Fibroblast of skin of back (primary cell): ENCODE data around the gene OLAH. TPM values are rescaled to one million over a fixed set of nuclear protein-coding genes. Genes with fewer than 3 reads are reported as not detected.
"Not testable (repeated sequence)": the region's sequence is repeated elsewhere in the genome, so short reads cannot be mapped to it uniquely, and the experiment has no call there.

Experiments
- DNase-seq: peaks from one replicate; pipeline ENCODE4 v3.0.0-alpha.2; 2013
- polyA plus RNA-seq, 2 experiments: library from polyadenylated mRNA; unstranded; fragments of 120-200 nt; gene quantifications; one replicate each; pipeline ENCODE4 v1.2.1, GENCODE V29; 2013; ENCODE audit not compliant: insufficient read length in 2 of 2

Gene OLAH
- 0.31 TPM for polyA plus RNA-seq (2013, experiment 1 of 2; ENCODE audit: insufficient read length)
- not detected for polyA plus RNA-seq (2013, experiment 2 of 2; ENCODE audit: insufficient read length)

DNA sequence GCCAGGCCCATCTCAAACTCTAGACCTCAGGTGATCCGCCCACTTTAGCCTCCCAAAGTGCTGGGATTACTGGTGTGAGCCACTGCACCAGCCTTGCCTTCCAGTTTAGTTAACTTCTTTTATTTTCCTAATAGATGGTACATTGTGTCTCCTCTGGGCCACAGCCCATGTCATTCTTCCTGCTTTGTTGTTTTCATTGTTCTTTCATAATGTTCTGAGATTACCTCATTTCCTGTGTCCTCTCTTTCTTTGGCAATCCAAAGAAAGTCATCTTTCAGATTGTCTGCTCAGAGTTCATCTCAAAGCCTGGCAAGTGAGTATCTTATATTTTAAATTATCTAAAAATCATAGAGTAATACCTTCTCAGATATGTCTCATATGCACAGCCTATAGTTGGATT is at the start of gene OLAH:
Gene OLAH (plus strand): TSS at position 270 of the 400 bp plus-strand sequence. CDS start 3,346 bp downstream, outside the sequence.
- DNase-seq = peak; percentile 31

DNA sequence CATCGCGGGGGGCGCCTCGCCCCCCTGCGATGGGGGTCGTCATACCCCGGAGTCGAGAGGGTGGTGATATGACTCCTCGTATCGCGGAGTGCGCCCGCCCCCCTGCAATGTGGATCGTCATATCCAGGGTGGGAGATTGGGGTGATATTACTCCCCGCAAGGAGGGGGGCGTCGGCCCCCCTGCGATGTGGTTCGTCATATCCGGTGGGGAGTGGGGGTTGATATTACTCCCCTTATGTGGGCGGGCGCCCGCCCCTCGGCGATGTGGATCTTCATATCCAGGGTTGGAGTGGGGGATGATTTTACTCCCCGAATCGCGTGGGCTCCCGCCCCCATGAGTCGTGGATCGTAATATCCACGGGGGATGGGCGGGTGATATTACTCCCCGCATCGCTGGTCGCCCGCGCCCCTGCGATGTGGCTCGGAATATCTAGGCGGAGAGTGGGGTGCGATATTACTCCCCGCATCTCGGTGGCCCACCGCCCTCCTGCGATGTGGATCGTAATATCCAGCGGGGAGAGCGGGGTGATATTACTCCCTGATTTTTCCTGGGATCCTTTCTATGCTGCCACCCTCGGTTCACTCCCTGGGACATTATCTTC is 47.7 kb upstream of the OLAH start:
- DNase-seq = no peak

DNA sequence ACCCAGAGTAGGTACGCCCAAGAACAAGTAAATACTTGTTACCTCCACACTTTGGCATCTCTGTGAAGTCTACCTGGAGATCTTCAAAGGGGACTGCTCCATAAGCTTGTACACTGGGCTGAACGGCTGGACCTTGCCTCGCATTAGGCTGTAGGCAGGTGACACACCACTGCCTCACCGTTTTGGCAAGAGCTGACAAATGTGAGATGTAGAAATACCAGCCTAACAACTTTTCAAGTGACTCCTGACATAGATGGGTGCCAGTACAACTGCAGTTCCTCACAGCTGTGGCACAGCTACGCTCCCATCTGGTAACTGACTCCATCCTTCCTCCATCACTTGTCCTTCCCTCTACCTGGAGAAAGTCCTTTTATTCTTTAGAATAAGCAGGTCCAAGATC is 30.2 kb upstream of the OLAH start:
- DNase-seq = not testable (repeated sequence)

DNA sequence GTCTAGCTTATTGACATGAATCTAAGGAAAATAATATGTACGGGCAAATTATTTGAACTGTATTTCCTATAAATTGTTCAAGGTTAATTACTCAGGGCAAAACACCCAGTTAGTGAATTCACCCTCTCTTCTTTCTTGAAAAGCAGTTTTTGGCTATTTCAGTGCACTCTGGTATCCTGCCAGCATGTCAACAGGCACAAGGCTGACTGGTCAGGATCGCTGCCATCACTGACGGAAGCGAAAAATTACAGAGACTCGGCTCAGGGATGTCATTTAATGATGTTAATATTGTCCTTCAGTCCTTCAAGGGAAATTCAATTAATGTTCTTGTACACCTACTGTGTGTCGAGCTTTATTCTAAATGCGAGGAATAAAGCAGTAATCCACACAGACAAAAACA is 28.3 kb upstream of the OLAH start:
- DNase-seq = no peak

DNA sequence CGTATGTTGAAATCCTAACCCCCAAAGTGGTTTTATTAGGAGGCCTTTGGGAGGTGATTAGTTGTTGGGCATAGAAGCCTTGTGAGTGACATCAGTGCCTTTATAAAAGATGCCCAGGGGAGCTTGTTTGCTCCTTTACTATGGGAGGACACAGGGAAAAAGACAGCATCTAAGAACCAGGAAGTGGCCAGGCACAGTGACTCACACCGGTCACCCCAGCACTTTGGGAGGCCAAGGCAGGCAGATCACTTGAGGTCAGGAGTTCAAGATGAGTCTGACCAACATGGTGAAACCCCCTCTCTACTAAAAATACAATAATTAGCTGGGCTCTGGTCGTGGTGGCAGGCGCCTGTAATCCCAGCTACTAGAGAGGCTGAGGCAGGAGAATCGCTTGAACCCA is 22.8 kb upstream of the OLAH start:
- DNase-seq = peak; percentile 11

DNA sequence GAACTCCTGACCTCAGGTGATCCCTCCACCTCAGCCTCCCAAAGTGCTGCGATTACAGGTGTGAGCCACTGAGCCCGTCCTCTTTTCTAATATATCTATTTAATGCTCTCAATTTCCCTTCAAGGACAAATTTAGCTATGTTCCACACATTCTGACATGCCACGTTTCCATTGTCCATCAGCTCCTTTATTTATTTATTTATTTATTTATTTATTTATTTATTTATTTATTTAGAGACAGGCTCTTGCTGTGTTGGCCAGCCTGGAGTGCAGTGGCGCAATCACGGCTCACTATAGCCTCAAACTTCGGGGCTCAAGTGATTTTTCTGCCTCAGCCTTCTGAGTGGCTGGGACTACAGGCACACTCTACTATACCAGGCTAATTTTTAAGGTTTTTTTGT is 20.7 kb upstream of the OLAH start:
- DNase-seq = not testable (repeated sequence)

DNA sequence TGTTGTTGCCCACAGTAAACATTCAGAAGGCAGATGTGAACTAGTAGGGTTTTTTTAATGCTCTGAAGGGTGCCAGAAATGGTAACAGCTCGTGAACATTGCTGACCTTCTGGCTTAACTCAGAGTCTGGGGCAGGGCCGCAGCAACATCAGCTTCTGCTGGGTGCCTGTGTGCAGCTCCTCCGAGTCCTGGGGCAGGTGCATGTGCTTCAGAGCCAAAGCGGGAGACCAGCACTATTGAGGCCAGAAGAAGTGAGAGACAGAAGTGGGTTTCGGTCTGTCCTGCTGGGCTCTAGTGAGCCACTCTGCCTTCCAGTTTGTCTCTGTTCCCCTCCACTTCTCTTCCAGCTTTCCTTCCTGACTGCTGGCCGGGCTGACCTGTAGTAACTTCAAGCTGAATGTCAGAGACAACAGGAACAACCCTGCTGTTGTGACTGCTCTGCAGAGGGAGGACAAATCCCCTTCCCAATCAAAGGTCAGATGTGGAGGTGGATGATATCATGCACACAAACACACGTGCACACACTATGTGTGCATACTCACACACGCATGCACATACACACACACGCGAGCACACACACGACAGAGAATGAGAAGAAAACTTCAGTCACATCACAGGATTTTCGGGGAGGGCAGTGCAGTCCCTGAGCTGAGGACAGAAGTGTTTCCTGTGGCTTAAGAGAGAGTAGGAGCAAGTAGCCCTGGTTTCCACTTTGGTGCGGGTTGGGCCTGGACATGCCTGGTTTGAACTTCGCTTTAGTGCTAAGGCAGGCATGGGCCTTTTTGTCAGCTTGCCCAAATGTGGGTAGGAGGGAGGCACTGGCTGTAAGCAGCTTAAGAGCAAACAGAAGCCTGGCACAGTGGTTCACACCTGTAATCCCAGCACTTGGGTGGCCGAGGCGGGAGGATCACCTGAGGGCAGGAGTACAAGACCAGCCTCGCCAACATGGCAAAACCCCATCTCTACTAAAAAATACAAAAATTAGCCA is 19.4 kb upstream of the OLAH start:
- DNase-seq = not testable (repeated sequence)

DNA sequence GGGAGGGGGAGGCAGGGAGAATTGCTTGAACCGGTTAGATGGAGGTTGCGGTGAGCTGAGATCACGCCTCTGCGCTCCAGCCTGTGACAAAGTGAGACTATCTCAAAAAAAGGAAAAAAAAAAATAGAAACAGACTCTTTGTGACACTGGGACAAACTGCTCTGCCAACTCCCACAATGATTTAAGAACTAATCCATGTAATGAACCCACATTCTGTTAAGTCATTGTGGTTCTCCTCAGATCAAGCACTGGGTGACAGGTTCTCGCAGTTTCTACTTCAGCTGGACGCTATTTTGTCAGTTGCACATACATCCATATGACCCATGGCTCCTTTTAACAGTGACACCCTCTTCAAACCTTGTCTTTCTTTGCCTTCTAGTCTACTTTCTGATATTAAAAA is 18.7 kb upstream of the OLAH start:
- not testable (repeated sequence) for DNase-seq

DNA sequence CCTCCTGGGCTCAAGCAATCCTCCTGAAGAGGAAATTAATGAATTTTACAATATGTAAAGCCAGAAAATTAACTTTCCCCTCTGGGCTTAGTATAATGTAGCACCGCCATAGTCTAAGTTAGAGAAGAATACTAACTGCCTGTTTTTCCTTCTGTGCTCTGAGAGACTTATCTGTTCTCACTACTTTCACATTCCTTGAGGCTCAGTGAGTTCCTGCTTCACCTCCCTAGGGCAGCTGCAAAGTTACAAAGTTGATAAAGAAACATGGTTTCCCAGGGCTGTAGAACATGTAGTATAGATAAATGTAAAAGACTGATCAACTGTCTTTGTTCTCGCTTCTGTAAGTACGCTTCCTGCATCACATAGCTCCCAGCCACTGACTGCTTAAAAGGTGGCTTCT is 16.0 kb upstream of the OLAH start:
- DNase-seq = no peak

DNA sequence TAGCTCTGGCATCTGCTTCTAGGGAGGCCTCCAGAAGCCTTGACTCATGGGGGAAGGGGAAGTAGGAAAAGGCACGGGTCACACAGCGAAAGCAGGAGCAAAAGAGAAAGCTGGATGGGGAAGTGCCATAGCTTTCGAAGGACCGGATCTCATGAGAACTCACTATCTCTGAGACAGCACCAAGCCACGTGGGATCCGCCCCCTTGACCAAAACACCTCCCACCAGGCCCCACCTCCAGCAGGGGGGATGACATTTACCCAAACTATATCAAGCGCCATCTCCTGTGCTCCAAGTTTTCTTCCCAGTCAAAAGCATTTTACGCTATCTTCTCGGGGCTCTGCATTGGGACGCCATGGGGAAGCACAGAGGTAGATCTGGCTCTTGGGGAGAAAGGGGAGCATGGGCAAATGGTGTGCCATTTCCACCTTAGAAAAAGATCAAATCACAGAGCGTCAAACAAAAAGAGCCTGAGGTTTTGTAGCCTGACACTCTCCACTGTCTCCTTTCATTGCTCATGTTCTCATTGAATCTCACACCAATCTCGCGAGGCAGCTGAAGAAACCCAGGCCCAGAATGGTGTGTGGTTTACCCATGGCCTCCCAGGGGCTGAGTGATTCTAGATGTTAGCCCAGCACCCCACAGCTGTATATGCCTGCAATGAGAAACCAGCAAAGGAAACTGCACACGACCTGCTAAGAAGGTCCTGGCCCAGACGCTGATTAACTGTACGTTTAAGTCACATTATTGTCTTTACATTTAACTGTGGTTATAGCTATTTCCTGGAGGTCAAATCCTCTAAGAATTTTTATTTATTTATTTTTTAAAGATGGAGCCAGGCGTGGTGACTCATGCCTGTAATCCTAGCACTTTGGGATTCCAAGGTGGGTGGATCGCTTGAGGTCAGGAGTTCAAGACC is 8.1 kb upstream of the OLAH start:
- DNase-seq = peak; percentile 88

DNA sequence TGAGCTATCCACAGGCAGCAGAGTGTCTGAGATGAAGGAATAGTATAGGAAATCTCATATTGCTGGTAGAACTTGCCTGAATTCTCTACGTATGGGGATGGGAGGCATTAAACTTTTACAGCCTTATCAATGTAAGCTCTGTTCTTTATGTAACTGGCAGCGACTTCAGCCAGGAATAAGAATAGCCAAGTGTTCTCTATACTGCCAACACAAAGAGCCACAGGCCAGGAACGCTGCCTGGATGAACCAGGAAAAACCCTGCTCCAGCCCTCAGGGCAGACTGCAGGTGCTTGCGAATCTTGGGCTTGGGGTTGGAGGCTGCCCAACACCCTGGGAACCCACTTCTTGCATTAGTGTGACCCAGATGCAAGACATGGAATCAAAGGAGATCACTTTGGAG is 6.1 kb upstream of the OLAH start:
- DNase-seq = no peak

DNA sequence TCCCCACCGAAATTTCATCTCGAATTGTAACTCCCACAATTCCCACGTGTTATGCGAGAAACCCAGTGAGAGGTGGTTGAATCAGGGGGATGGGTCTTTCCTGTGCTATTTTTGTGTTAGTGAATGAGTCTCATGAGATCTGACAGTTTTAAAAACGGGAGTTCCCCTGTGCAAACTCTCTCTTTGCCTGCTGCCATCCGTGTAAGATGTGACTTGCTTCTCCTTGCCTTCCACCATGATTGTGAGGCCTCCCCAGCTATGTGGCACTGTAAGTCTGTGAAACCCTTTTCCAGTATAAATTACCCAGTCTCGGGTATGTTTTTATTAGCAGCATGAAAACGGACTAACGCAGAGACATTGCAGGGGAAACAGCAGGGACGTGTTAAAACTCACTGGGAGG is 5.3 kb upstream of the OLAH start:
- DNase-seq = no peak

DNA sequence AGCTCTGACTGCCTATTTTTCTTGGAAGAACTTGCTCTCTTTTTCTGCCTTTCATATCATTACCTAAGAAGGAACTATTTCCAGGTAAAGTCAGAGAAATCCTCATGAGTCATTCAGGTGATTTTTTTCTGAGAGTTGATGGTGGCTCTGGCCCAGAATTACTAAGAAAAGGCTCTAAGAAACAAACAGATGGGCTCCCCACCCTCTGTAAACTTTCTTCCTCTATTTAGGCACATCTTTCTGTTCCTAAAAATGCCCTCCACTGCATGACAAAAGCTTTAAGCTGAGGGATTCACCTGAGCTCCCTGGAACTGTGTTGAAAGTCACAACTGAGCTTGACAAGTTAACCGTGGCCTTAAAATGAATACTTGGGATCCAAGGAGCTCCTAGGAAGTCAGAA is 1.6 kb downstream of the OLAH start:
- DNase-seq = no peak

DNA sequence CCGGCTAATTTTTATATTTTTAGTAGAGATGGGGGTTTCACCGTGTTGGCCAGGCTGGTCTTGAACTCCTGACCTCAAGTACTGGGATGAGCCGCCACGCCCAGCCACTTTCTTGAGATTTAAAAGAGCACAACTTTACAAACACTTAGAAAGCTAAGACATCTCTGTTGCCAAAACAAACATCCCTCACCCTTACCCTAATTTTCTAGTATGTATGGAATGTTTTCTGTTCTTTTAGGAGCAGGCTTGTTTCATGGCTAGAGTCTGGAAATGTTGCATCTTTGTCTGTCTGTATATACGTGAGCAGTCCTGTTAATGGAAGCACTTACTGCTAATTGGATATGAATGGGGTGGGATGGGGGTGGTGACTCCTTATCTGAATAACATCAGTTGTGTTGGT is 2.9 kb downstream of the OLAH start:
- peak; percentile 81 for DNase-seq

DNA sequence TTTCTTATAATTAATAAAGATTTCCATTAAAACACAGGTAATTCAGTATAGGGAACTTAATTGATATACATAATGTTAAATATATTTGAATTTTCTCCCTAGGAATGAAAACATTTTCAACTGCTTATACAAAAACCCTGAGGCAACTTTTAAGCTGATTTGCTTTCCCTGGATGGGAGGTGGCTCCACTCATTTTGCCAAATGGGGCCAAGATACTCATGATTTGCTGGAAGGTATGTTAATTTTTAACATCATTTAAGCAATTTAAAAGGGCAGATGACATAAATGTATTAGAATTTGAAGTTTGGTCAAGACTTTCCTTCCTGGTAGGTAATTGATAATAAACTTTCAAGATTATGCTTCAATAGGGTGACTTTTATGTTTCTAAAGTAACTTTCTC is 5.8 kb downstream of the OLAH start:
- DNase-seq = no peak

DNA sequence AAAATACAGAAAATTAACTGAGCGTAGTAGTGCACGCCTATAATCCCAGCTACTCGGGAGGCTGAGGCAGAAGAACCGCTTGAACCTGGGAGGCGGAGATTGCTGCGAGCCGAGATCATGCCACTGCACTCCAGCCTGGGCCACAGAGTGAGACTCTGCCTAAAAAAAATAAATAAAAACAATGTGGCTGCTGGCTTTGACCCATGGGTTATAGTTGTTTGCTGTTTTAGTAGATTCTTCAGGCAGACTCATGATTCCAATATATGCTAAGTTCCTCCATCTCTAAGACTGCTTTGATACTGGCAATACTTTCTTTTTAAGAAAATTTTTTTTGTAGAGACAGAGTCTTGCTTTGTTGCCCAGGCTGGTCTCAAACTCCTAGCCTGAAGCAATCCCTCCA is 8.4 kb downstream of the OLAH start:
- no peak for DNase-seq

DNA sequence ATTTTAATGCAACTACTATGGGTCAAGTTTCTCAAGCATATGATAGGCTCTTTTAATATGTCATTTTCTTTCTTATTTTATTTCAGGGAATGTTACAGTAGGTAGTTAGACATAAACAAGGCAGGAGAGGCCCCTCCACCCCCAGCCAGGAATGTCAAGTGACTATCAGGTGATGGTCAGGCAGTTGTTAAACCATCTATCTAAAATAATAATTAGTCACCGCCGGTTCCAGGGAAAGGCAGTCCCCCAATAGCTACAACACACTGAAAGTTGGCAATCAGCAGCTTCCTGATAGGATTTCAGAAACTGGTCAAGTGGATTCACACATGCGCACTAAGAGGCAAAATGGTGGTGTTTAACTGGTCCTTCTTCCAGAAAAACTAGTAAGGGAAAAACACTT is 9.3 kb downstream of the OLAH start:
- DNase-seq = no peak

DNA sequence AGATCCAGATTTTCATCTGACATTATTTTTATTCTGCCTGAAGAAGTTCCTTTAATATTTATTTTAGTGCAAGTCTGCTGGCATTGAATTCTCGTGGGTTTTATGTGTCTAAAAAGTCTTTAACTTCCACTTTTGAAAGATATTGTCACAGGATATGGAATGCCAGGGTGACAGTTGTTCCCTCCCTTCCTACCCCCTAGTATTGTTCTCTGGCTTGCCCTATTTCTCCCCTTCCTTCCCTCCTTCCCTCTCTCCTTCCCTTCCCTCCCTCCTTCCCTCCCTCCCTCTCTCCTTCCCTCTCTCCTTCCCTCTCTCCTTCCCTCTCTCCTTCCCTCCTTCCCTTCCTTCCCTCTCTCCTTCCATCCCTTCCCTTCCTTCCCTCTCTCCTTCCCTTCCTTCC is 14.9 kb downstream of the OLAH start:
- no peak for DNase-seq

DNA sequence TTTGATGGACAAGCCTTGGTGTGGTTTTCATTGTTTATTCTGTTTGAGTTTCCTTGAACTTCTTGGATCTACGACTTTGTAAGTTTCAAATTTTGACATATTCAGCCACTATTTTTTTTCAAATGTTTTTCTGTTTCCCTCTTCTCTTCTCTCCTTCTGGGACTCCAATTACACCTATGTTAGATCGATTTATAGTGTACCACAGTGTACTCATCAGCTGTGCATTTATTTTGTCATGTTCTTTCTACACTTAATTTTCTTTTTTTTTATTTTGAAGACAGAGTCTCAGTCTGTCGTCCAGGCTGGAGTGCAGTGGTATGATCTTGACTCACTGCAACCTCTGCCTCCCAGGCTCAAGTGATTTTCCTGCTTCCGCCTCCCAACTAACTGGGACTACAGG is 16.2 kb downstream of the OLAH start:
- DNase-seq = no peak

DNA sequence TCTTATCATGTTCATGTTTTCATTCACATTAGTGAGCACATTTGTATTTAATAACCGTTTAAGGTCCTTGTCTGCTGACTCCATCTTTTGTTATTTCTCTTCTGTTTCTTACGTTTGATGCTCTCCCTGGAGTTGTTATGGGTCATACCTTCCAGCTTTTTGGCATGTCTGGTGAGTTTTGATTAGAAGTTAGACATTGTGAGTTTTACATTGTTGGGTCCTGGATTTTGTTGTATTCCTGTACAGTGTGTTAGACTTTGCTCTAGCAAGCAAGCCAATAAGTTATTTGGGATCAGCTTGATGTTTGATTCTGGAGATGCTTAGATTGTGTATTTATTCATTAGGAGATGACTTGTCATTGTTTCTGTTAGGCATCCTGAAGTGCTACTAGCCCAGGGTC is 16.9 kb downstream of the OLAH start:
- no peak for DNase-seq

DNA sequence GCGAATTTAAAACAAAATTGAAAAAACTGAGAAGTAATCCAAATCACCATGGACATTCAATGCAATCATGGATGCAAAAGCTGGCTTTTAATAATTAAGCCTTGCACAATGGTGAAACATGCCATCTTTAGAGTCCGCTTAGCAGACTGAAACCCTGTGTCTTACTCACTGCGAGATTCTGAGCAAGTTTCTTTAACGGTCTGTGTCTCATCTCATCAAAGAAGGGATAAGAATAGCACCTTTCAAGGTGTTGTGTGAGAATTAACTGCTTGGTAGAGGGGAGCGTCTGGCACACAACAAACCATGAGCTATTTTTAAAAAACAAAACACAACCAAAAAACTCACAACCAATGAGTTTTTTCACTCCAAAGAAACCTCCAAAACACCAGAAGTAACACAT is 23.4 kb downstream of the OLAH start:
- DNase-seq = no peak

DNA sequence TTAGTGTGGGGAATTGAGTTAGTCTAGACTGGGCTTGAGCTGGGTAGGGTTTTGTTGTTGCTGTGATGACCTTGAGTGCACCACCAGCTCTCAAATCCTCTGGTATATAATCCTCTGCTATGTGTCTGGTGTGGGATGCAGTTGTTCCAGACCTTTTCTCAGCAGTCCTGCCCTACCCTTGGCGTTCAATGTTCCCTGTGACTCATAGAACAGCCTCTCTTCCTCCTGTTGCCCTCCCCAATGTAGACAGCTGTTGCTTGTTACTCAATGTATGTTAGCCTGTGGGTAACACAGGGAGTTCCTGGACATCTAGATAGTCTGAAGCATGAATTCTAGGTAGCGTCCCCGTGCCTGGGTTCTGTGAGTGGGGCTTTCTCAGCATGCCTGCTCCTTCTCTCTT is 25.1 kb downstream of the OLAH start:
- DNase-seq = no peak

DNA sequence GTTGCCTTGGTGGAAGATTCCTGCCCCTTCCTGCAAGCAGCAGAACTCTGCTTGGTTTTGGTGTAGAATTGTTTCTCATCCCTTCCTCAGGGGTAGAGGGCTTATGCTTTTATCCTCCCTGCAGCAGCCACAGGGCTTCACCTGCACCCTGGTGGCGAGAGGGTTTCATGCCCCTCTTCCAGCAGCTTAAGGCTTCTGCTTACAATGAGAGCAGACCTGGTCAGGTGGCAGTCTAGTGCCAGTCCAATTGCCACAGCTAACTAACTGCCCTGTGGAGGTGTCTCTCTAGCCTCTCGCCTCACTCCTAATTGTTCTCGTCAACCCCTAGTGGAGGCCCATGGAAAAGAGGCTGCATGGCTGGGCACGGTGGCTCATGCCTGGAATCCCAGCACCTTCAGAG is 25.5 kb downstream of the OLAH start:
- DNase-seq = no peak
